DOHH2 (cell line): Measurements from ENCODE around the gene AFF2.

Source experiments
- H3F3A ChIP-seq: fragments of 200-600 bp; sonication (generic), shearing (Covaris generic); 2 replicates; pipeline ENCODE4 v1.6.0; 2016; ENCODE audit warnings: antibody characterized with exemption, mild to moderate bottlenecking; ENCODE audit not compliant: control insufficient read depth, insufficient read depth
- H3K27ac ChIP-seq: fragments of 200-600 bp; sonication (generic); 2 replicates; pipeline ENCODE4 v1.5.1; 2014; ENCODE audit warnings: low read depth, mild to moderate bottlenecking, low read length, moderate library complexity
- H3K27me3 ChIP-seq: fragments of 200-600 bp; sonication (generic); 2 replicates; pipeline ENCODE4 v1.6.1; 2014; ENCODE audit warnings: mild to moderate bottlenecking, low read length, mixed read lengths; ENCODE audit not compliant: control insufficient read depth
- H3K36me3 ChIP-seq: fragments of 200-600 bp; sonication (generic); 2 replicates; pipeline ENCODE4 v1.6.1; 2014; ENCODE audit warnings: mild to moderate bottlenecking, low read length, moderate library complexity, mixed read lengths; ENCODE audit not compliant: control insufficient read depth
- H3K4me1 ChIP-seq: fragments of 200-600 bp; sonication (generic); 2 replicates; pipeline ENCODE4 v1.6.1; 2014; ENCODE audit warnings: mild to moderate bottlenecking, low read length, mixed read lengths; ENCODE audit not compliant: control insufficient read depth
- H3K4me2 ChIP-seq: fragments of 200-600 bp; sonication (generic); 2 replicates; pipeline ENCODE4 v1.6.0; 2014; ENCODE audit warnings: mild to moderate bottlenecking, low read length, moderate library complexity
- H3K4me3 ChIP-seq: fragments of 200-600 bp; sonication (generic); 2 replicates; pipeline ENCODE4 v1.5.1; 2014; ENCODE audit warnings: mild to moderate bottlenecking, low read length, mixed read lengths
- H3K79me2 ChIP-seq: fragments of 200-600 bp; sonication (generic); 2 replicates; pipeline ENCODE4 v1.6.1; 2014; ENCODE audit warnings: mild to moderate bottlenecking, low read length, mixed read lengths; ENCODE audit not compliant: control insufficient read depth
- H3K9me2 ChIP-seq: fragments of 200-600 bp; sonication (generic); replicated peaks from 2 replicates; pipeline ENCODE4 v1.6.1; 2014; ENCODE audit warnings: mild to moderate bottlenecking, low read length, mixed read lengths; ENCODE audit not compliant: control insufficient read depth
- H3K9me3 ChIP-seq: fragments of 200-600 bp; sonication (generic); 2 replicates; pipeline ENCODE4 v1.6.1; 2014; ENCODE audit warnings: antibody characterized with exemption, low read length, mixed read lengths; ENCODE audit not compliant: control insufficient read depth, insufficient read depth
- H4K20me1 ChIP-seq: fragments of 200-600 bp; sonication (generic); 2 replicates; pipeline ENCODE4 v1.6.0; 2014; ENCODE audit warnings: low read depth, mild to moderate bottlenecking, antibody characterized with exemption, low read length, moderate library complexity; ENCODE audit not compliant: control insufficient read depth, insufficient read depth
- CTCF ChIP-seq: fragments of 200-600 bp; sonication (generic); IDR thresholded peaks from one replicate; pipeline ENCODE4 v1.5.1; 2014; ENCODE audit warnings: antibody characterized with exemption, mild to moderate bottlenecking, low read depth, low read length; ENCODE audit not compliant: poor library complexity, severe bottlenecking
- EZH2phosphoT487 ChIP-seq: fragments of 200-600 bp; sonication (generic); IDR thresholded peaks from 2 replicates; pipeline ENCODE4 v1.6.1; 2017; ENCODE audit warnings: borderline replicate concordance, mild to moderate bottlenecking, antibody characterized with exemption, low read length, moderate library complexity, mixed read lengths

The AFF2 gene

GRCh38 chrX:148628621-148629020 lies 128.2 kb downstream of the AFF2 start:
- H3K4me3 ChIP-seq: no peak overlapping the region
- no peaks in the 10 kb centered on the region for H3K9me2 ChIP-seq
- H3K9me3 ChIP-seq: no peaks in the 10 kb centered on the region
- peaks cover 17% of the 10 kb centered on the region for H3K4me1 ChIP-seq
- TF ChIP-seq EZH2phosphoT487 (no peak), CTCF (no peak)
- no peak overlapping the region for H3K27ac ChIP-seq
- no peaks in the 10 kb centered on the region; the same call in 1 of the 2 replicates for H3K36me3 ChIP-seq
- H3F3A ChIP-seq: no peaks in the 10 kb centered on the region
- H3K4me2 ChIP-seq: no peak overlapping the region
- peaks cover 95% of the 10 kb centered on the region for H3K79me2 ChIP-seq
- no peaks in the 10 kb centered on the region for H3K27me3 ChIP-seq
- H4K20me1 ChIP-seq: no peaks in the 10 kb centered on the region

GRCh38 chrX:148629434-148629833 lies 129.0 kb downstream of the AFF2 start:
- TF ChIP-seq EZH2phosphoT487 (no peak), CTCF (no peak)
- H4K20me1 ChIP-seq: no peaks in the 10 kb centered on the region
- H3K27ac ChIP-seq: no peak overlapping the region
- H3K27me3 ChIP-seq: no peaks in the 10 kb centered on the region
- H3K36me3 ChIP-seq: no peaks in the 10 kb centered on the region; the same call in 1 of the 2 replicates
- no peaks in the 10 kb centered on the region for H3F3A ChIP-seq
- no peaks in the 10 kb centered on the region for H3K9me2 ChIP-seq
- peaks cover 9% of the 10 kb centered on the region for H3K4me1 ChIP-seq
- no peak overlapping the region for H3K4me3 ChIP-seq
- H3K4me2 ChIP-seq: no peak overlapping the region
- H3K79me2 ChIP-seq: peaks cover 95% of the 10 kb centered on the region
- no peaks in the 10 kb centered on the region for H3K9me3 ChIP-seq

GRCh38 chrX:148632444-148632843 lies 132.0 kb downstream of the AFF2 start:
- Histone ChIP-seq H3K79me2 (peaks cover 94% of the 10 kb centered on the region), H3K9me2 (no peaks in the 10 kb centered on the region), H3K27ac (no peak overlapping the region), H4K20me1 (no peaks in the 10 kb centered on the region), H3K4me1 (no peaks in the 10 kb centered on the region), H3K4me2 (no peak overlapping the region), H3F3A (no peaks in the 10 kb centered on the region), H3K27me3 (no peaks in the 10 kb centered on the region), H3K4me3 (no peak overlapping the region), H3K9me3 (no peaks in the 10 kb centered on the region), H3K36me3 (no peaks in the 10 kb centered on the region; the same call in 1 of the 2 replicates)
- TF ChIP-seq EZH2phosphoT487 (no peak), CTCF (no peak)
